Measurements from ENCODE around the gene SND1.

Gene SND1

GRCh38 chr7:127678947-127679346, 27.0 kb downstream of the SND1 start:
- TF ChIP-seq CTCF (IDR thresholded peaks at IDR 0.05; ENCODE audit: borderline replicate concordance, control extremely low read depth, extremely low read depth, insufficient read depth, missing control alignments) = no peak
- DNase-seq (ENCODE audit: low spot score) = peak; percentile 57
- in situ Hi-C loops (cut with MboI; ENCODE audit: low sequenced_read_pairs, unreplicated experiment) = no loop called here

- no peak for DNase-seq (ENCODE audit: low spot score)
- TF ChIP-seq CTCF (IDR thresholded peaks at IDR 0.05; ENCODE audit: borderline replicate concordance, control extremely low read depth, extremely low read depth, insufficient read depth, missing control alignments) = no peak
- in situ Hi-C loops (cut with MboI; ENCODE audit: low sequenced_read_pairs, unreplicated experiment) = no loop called here
Measured at GRCh38 chr7:127680983-127681382, 29.0 kb downstream of the SND1 start.

- TF ChIP-seq CTCF (IDR thresholded peaks at IDR 0.05; ENCODE audit: borderline replicate concordance, control extremely low read depth, extremely low read depth, insufficient read depth, missing control alignments) = no peak
- in situ Hi-C loops (cut with MboI; ENCODE audit: low sequenced_read_pairs, unreplicated experiment) = no loop called here
Measured at GRCh38 chr7:127682140-127682539, 30.1 kb downstream of the SND1 start.

GRCh38 chr7:127683776-127684681, 32.0 kb downstream of the SND1 start:
- peak; percentile 21 for DNase-seq (ENCODE audit: low spot score)
- in situ Hi-C loops (cut with MboI; ENCODE audit: low sequenced_read_pairs, unreplicated experiment) = no loop called here
- TF ChIP-seq CTCF (IDR thresholded peaks at IDR 0.05; ENCODE audit: borderline replicate concordance, control extremely low read depth, extremely low read depth, insufficient read depth, missing control alignments) = no peak

More at GRCh38 chr7:127682140-127682539, 30.1 kb downstream of the SND1 start:
- DNase-seq (ENCODE audit: low spot score) = no peak

- no peak for TF ChIP-seq CTCF (IDR thresholded peaks at IDR 0.05; ENCODE audit: borderline replicate concordance, control extremely low read depth, extremely low read depth, insufficient read depth, missing control alignments)
- no peak for DNase-seq (ENCODE audit: low spot score)
- in situ Hi-C loops (cut with MboI; ENCODE audit: low sequenced_read_pairs, unreplicated experiment) = no loop called here
Measured at GRCh38 chr7:127689194-127689772, 37.3 kb downstream of the SND1 start.

- in situ Hi-C loops (cut with MboI; ENCODE audit: low sequenced_read_pairs, unreplicated experiment) = no loop called here
- TF ChIP-seq CTCF (IDR thresholded peaks at IDR 0.05; ENCODE audit: borderline replicate concordance, control extremely low read depth, extremely low read depth, insufficient read depth, missing control alignments) = no peak
- DNase-seq (ENCODE audit: low spot score) = no peak
Measured at GRCh38 chr7:127690337-127690736, 38.3 kb downstream of the SND1 start.

Data from GM13976 (cell line).